Erythroblast (primary cell): ENCODE data around the gene DKK1.

Experiments used
- GATA1 ChIP-seq: IDR thresholded peaks from 2 replicates; pipeline ENCODE4 v1.6.1; 2011; ENCODE audit warnings: low read depth, mild to moderate bottlenecking, control low read depth, low read length, moderate library complexity
- POLR2A ChIP-seq: IDR thresholded peaks from 2 replicates; pipeline ENCODE4 v1.6.1; 2011; ENCODE audit warnings: mild to moderate bottlenecking, low read length

GRCh38 chr10:52357971-52358370 is 43.9 kb downstream of the DKK1 start:
- TF ChIP-seq POLR2A (no peak), GATA1 (no peak)
